Prostate gland (tissue), 2 donors: ENCODE measurements around the gene DRAM1. TPM values are rescaled to one million over a fixed set of nuclear protein-coding genes. Genes with fewer than 3 reads are reported as not detected.

Experiments
- DNase-seq: peaks from one replicate; pipeline ENCODE4 v3.0.0-alpha.2; 2019; ENCODE audit warnings: low spot score
- H3K27ac ChIP-seq, 2 donors: fragments of 200-600 bp; sonication (generic); 2 replicates each; pipeline ENCODE4 v1.5.1; 2017 to 2019
- H3K27me3 ChIP-seq: fragments of 200-600 bp; sonication (generic); replicated peaks from 2 replicates; pipeline ENCODE4 v1.5.1; 2019; ENCODE audit not compliant: insufficient read depth
- H3K36me3 ChIP-seq, 2 donors: fragments of 200-600 bp; sonication (generic); 1 replicate in 1 of 2; 2 replicates in 1 of 2; pipeline versions ENCODE4 v1.5.1 to v1.8.1; 2017 to 2019
- H3K4me1 ChIP-seq: fragments of 200-600 bp; sonication (generic); replicated peaks from 2 replicates; pipeline ENCODE4 v1.5.1; 2019
- H3K4me3 ChIP-seq, 2 donors: fragments of 200-600 bp; sonication (generic); 2 replicates each; pipeline ENCODE4 v1.5.1; 2017 to 2019
- H3K9me3 ChIP-seq: fragments of 200-600 bp; sonication (generic); 2 replicates; pipeline ENCODE4 v1.5.1; 2017
- CTCF ChIP-seq, 4 experiments: fragments of 200-600 bp in 2 of 4; fragments of 450-650 bp in 2 of 4; sonication (generic) in 2 of 4; IDR thresholded peaks; 1 replicate in 3 of 4; 2 replicates in 1 of 4; pipeline ENCODE4 v1.5.1; 2016 to 2019; ENCODE audit warnings: antibody characterized with exemption in 4 of 4, mild to moderate bottlenecking in 2 of 4, moderate library complexity in 2 of 4
- POLR2A ChIP-seq: fragments of 450-650 bp; IDR thresholded peaks from one replicate; pipeline ENCODE4 v1.6.1; 2016; ENCODE audit warnings: antibody characterized with exemption, mild to moderate bottlenecking
- POLR2AphosphoS5 ChIP-seq: sonication (generic); formaldehyde crosslinking; IDR thresholded peaks from one replicate; pipeline ENCODE4 v1.6.1; 2017; ENCODE audit warnings: antibody characterized with exemption
- WGBS: methylation state at CpG from one replicate; pipeline ENCODE4 v1.1.5; 2018; 5-methylcytosine and 5-hydroxymethylcytosine counted together
- intact Hi-C: fragments of 100-400 bp; cut with DNase I; formaldehyde crosslinking; loops from one replicate; pipeline ENCODE4 v1.14.2; 2022
- total RNA-seq, 2 donors: library from RNA; depleted of rRNA; stranded (reverse); fragments of >200 nt; gene quantifications; one replicate each; pipeline ENCODE4 v1.1.0, GENCODE V29; 2016

The DRAM1 gene
- total RNA-seq, 2 donors from 2014 or later: 12.8 to 13.1 TPM

- H3K27ac ChIP-seq: no peak overlapping the region
- DNase-seq: no peak
- no peaks in the 10 kb centered on the region for H3K9me3 ChIP-seq
- H3K27me3 ChIP-seq: no peaks in the 10 kb centered on the region
- no peaks in the 10 kb centered on the region for H3K36me3 ChIP-seq
- no peak overlapping the region for H3K4me3 ChIP-seq
- 68% methylated on average over 6 of the region's 6 CpGs for WGBS
- H3K4me1 ChIP-seq: peaks cover 5% of the 10 kb centered on the region
- TF ChIP-seq POLR2AphosphoS5 (no peak), CTCF (IDR thresholded peaks at IDR 0.05) (no peak), POLR2A (no peak)
- intact Hi-C loops: no loop called here
These were observed 11.9 kb downstream of the DRAM1 start for GRCh38 chr12:101889211-101889752.

DNA sequence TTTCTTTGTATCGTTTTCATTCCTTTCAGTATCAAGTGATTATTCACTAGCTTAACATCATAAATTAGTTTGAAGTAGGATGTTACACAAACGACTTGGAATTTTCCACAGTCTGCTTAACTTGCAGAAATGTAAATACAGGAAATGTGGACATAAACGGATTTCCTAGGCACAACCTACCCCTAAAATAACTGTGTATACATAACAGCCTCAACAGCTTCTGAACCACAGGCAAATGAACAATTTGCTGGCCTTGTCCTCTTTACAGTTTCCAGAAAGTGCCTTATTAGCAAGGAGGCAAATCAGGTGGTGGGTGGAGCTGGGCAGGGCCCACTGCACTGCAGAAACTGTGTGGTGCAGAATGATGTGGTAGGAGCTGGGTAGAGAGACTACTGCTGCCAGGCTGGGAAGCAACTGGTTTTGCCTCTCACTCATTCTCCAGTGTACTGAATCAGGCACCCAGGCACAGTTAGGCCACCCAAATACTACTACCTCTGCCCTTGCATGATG is 14.1 kb downstream of the DRAM1 start:
- TF ChIP-seq POLR2A (no peak), POLR2AphosphoS5 (peak; percentile 40), CTCF (IDR thresholded peaks at IDR 0.05) (no peak)
- Histone ChIP-seq H3K4me1 (peaks cover 5% of the 10 kb centered on the region), H3K9me3 (no peaks in the 10 kb centered on the region), H3K4me3 (no peak overlapping the region), H3K27me3 (no peaks in the 10 kb centered on the region), H3K27ac (peak overlapping the region; percentile 51), H3K36me3 (no peaks in the 10 kb centered on the region)
- intact Hi-C loops: no loop called here
- DNase-seq: peak; percentile 19
- WGBS: 3% methylated on average over 3 of the region's 3 CpGs

DNA sequence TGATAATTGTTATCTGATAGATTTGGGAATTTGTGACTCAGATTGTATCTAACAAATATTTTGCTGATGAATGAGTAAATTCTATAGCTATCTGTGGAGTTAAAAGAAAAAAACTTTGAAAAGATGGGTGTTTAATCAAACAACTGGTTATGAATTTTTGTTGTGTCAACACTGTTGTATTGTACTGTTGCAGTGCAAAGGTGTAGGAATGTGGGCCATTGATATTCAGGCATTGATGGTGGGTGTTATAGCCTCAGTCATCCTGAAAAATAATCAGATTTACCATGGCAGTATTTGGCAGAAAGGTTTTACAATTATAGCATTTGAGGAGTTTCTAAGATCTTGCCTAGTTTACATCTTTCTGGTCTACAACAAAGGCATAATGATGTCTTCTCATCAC is 15.4 kb downstream of the DRAM1 start:
- H3K4me3 ChIP-seq: no peak overlapping the region
- no peak overlapping the region for H3K27ac ChIP-seq

GRCh38 chr12:101901777-101902176 is 24.4 kb downstream of the DRAM1 start:
- Histone ChIP-seq H3K4me1 (no peaks in the 10 kb centered on the region), H3K9me3 (no peaks in the 10 kb centered on the region), H3K36me3 (no peaks in the 10 kb centered on the region), H3K4me3 (no peak overlapping the region), H3K27me3 (no peaks in the 10 kb centered on the region), H3K27ac (no peak overlapping the region)
- TF ChIP-seq CTCF (IDR thresholded peaks at IDR 0.05) (no peak), POLR2AphosphoS5 (no peak), POLR2A (no peak)
- intact Hi-C loops: no loop called here
- no peak for DNase-seq
- 83% methylated on average over 3 of the region's 3 CpGs for WGBS

More for the DNA sequence above, 15.4 kb downstream of the DRAM1 start:
- no peaks in the 10 kb centered on the region for H3K27me3 ChIP-seq
- no peaks in the 10 kb centered on the region for H3K9me3 ChIP-seq
- TF ChIP-seq CTCF (IDR thresholded peaks at IDR 0.05) (no peak), POLR2AphosphoS5 (no peak)
- no peaks in the 10 kb centered on the region for H3K36me3 ChIP-seq
- peaks cover 5% of the 10 kb centered on the region for H3K4me1 ChIP-seq
- intact Hi-C loops: no loop called here
- no peak for DNase-seq

DNA sequence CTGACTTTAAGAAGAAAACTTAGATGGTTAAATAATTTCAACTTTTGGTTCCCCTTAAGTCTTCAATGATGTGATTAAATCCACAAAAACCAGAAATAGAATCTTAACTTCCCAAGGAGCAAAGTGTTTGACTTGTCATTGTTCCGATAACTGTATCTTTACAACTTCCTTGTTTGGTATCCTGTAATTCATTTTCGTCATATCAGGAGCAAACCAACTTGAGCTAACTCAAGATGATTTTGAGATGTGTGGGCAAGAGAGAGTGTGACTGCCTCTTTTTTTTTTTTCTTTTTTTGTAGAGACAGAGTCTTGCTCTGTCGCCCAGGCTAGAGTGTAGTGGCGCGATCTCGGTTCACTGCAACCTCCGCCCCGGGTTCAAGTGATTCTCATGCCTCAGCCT is 25.3 kb downstream of the DRAM1 start:
- Histone ChIP-seq H3K27me3 (no peaks in the 10 kb centered on the region), H3K9me3 (no peaks in the 10 kb centered on the region), H3K36me3 (no peaks in the 10 kb centered on the region), H3K4me3 (no peak overlapping the region), H3K27ac (no peak overlapping the region), H3K4me1 (no peaks in the 10 kb centered on the region)
- no peak for DNase-seq
- intact Hi-C loops: no loop called here
- WGBS: 78% methylated on average over 8 of the region's 8 CpGs
- TF ChIP-seq POLR2A: no peak
- TF ChIP-seq CTCF (IDR thresholded peaks at IDR 0.05): no peak
- TF ChIP-seq POLR2AphosphoS5: no peak
